Fibroblast of the aortic adventitia (primary cell): Measurements from ENCODE around the gene PIEZO2. TPM values are rescaled to one million over a fixed set of nuclear protein-coding genes. Genes with fewer than 3 reads are reported as not detected.

Source experiments
- DNase-seq: peaks from one replicate; pipeline ENCODE4 v3.0.0-alpha.2; 2010; ENCODE audit warnings: low read depth
- H3K4me3 ChIP-seq: 2 replicates; pipeline ENCODE4 v1.5.1; 2011; ENCODE audit warnings: low read depth, mild to moderate bottlenecking, control low read depth, low read length, moderate library complexity
- CTCF ChIP-seq: IDR thresholded peaks from 2 replicates; pipeline ENCODE4 v1.5.1; 2011; ENCODE audit warnings: mild to moderate bottlenecking, low read length, control low read depth, inconsistent platforms; ENCODE audit not compliant: insufficient read depth
- total RNA-seq: library from RNA; depleted of rRNA; stranded (reverse); fragments of >200 nt; gene quantifications from 2 replicates; pipeline ENCODE4 v1.2.3, GENCODE V29; 2012; ENCODE audit warnings: low replicate concordance

The PIEZO2 gene
- total RNA-seq, 1 donor, result 1.6 TPM

- no peak for DNase-seq
- H3K4me3 ChIP-seq, result no peak overlapping the region
These were observed 59.2 kb downstream of the PIEZO2 start for GRCh38 chr18:11089931-11090715.

DNA sequence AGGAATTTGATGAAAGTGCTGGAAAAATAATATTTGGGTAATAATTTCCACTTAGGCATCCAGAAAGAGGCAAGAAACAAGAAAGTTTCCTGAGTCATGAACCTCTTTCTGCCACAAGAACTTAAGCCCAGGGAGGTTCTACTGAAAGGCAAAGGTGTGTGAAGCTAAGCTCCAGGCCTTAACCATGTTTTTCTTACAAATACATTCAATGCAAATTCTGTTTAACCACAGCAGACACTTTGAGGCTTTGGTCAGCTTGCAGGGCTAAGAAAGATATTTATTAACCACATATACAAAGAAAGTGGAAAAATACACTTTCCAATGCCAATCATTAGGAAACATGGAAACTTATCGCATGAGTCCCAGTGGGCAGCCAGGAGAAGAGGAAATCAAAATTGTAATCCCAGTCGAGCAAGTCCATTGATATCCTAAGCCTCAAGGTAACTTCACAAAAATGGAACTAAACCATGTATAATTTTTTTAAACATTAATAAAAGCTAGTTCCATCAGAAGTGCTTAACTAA, 68.3 kb downstream of the PIEZO2 start:
- no peak for DNase-seq

More at GRCh38 chr18:11089931-11090715, 59.2 kb downstream of the PIEZO2 start:
- no peak for TF ChIP-seq CTCF

GRCh38 chr18:11078491-11078890, 70.9 kb downstream of the PIEZO2 start:
- no peak overlapping the region for H3K4me3 ChIP-seq
- no peak for TF ChIP-seq CTCF
- no peak for DNase-seq

More for the DNA sequence above, 68.3 kb downstream of the PIEZO2 start:
- H3K4me3 ChIP-seq, result no peak overlapping the region
- TF ChIP-seq CTCF, result no peak

GRCh38 chr18:11077548-11078187, 71.7 kb downstream of the PIEZO2 start:
- no peak for TF ChIP-seq CTCF
- H3K4me3 ChIP-seq, result no peak overlapping the region
- no peak for DNase-seq

- no peak for TF ChIP-seq CTCF
- H3K4me3 ChIP-seq, result no peak overlapping the region
- no peak for DNase-seq
These were observed 74.5 kb downstream of the PIEZO2 start for GRCh38 chr18:11074889-11075288.

DNA sequence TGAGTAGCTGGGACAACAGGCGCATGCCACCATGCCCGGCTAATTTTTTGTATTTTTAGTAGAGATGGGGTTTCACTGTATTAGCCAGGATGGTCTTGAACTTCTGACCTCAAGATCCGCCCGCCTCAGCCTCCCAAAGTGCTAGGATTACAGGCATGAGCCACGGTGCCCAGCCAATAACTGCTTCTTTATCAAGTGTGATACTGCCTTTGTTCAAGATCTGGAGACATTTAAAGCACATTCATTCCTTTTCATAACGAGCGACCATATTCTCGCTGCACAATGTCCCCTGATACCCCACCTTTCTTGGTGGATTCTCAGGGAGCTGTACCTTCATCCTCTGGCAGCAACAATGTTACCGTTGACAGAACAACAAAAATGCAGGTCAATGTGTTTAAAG, 75.4 kb downstream of the PIEZO2 start:
- no peak for TF ChIP-seq CTCF
- H3K4me3 ChIP-seq, result no peak overlapping the region
- DNase-seq, result no peak
